GM12874 (cell line): ENCODE results near the gene USP17L24.
"Not testable (repeated sequence)": the region's sequence is repeated elsewhere in the genome, so short reads cannot be mapped to it uniquely, and the experiment has no call there.

Source experiments
- TF ChIP-seq, protein P1 (sequence below): IDR thresholded peaks from 2 replicates; pipeline ENCODE4 v1.5.1; 2011; ENCODE audit warnings: low read depth, mild to moderate bottlenecking, control low read depth, low read length, moderate library complexity; ENCODE audit not compliant: insufficient read depth

Gene USP17L24, protein sequence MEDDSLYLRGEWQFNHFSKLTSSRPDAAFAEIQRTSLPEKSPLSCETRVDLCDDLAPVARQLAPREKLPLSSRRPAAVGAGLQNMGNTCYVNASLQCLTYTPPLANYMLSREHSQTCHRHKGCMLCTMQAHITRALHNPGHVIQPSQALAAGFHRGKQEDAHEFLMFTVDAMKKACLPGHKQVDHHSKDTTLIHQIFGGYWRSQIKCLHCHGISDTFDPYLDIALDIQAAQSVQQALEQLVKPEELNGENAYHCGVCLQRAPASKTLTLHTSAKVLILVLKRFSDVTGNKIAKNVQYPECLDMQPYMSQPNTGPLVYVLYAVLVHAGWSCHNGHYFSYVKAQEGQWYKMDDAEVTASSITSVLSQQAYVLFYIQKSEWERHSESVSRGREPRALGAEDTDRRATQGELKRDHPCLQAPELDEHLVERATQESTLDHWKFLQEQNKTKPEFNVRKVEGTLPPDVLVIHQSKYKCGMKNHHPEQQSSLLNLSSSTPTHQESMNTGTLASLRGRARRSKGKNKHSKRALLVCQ

DNA sequence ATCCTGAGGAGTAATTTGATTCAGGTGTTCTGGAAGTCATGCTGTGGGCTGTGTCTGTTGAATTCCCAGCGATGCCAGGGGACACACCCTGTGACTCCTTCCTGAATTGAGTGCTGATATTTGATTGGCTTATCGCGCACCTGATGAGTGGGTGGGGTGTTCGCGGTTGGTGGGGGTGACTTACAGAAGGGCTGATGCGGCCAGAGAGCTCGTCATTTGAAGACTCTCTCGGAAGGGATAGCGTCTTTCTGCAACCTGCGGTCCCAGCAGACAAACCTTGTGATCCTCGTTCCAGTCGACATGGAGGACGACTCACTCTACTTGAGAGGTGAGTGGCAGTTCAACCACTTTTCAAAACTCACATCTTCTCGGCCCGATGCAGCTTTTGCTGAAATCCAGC is at the start of gene USP17L24:
Gene USP17L24 (plus strand): TSS at position 301 of the 400 bp plus-strand sequence. CDS start 0 bp downstream, at position 301.
- TF ChIP-seq, protein P1, sequence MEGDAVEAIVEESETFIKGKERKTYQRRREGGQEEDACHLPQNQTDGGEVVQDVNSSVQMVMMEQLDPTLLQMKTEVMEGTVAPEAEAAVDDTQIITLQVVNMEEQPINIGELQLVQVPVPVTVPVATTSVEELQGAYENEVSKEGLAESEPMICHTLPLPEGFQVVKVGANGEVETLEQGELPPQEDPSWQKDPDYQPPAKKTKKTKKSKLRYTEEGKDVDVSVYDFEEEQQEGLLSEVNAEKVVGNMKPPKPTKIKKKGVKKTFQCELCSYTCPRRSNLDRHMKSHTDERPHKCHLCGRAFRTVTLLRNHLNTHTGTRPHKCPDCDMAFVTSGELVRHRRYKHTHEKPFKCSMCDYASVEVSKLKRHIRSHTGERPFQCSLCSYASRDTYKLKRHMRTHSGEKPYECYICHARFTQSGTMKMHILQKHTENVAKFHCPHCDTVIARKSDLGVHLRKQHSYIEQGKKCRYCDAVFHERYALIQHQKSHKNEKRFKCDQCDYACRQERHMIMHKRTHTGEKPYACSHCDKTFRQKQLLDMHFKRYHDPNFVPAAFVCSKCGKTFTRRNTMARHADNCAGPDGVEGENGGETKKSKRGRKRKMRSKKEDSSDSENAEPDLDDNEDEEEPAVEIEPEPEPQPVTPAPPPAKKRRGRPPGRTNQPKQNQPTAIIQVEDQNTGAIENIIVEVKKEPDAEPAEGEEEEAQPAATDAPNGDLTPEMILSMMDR: not testable (repeated sequence)

DNA sequence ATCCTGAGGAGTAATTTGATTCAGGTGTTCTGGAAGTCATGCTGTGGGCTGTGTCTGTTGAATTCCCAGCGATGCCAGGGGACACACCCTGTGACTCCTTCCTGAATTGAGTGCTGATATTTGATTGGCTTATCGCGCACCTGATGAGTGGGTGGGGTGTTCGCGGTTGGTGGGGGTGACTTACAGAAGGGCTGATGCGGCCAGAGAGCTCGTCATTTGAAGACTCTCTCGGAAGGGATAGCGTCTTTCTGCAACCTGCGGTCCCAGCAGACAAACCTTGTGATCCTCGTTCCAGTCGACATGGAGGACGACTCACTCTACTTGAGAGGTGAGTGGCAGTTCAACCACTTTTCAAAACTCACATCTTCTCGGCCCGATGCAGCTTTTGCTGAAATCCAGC is 4.6 kb downstream of the USP17L24 start, which contains the start of gene USP17L25:
Gene USP17L25 (plus strand): TSS at position 301 of the 400 bp plus-strand sequence. CDS start 0 bp downstream, at position 301.
- TF ChIP-seq, protein P1: not testable (repeated sequence)

DNA sequence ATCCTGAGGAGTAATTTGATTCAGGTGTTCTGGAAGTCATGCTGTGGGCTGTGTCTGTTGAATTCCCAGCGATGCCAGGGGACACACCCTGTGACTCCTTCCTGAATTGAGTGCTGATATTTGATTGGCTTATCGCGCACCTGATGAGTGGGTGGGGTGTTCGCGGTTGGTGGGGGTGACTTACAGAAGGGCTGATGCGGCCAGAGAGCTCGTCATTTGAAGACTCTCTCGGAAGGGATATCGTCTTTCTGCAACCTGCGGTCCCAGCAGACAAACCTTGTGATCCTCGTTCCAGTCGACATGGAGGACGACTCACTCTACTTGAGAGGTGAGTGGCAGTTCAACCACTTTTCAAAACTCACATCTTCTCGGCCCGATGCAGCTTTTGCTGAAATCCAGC is 9.4 kb downstream of the USP17L24 start, which contains the start of gene USP17L26:
Gene USP17L26 (plus strand): TSS at position 301 of the 400 bp plus-strand sequence. CDS start 0 bp downstream, at position 301.
- TF ChIP-seq, protein P1: not testable (repeated sequence)

DNA sequence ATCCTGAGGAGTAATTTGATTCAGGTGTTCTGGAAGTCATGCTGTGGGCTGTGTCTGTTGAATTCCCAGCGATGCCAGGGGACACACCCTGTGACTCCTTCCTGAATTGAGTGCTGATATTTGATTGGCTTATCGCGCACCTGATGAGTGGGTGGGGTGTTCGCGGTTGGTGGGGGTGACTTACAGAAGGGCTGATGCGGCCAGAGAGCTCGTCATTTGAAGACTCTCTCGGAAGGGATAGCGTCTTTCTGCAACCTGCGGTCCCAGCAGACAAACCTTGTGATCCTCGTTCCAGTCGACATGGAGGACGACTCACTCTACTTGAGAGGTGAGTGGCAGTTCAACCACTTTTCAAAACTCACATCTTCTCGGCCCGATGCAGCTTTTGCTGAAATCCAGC is 14.1 kb downstream of the USP17L24 start, which contains the start of gene USP17L5:
Gene USP17L5 (plus strand): TSS at position 301 of the 400 bp plus-strand sequence. CDS start 0 bp downstream, at position 301.
- TF ChIP-seq, protein P1: not testable (repeated sequence)

DNA sequence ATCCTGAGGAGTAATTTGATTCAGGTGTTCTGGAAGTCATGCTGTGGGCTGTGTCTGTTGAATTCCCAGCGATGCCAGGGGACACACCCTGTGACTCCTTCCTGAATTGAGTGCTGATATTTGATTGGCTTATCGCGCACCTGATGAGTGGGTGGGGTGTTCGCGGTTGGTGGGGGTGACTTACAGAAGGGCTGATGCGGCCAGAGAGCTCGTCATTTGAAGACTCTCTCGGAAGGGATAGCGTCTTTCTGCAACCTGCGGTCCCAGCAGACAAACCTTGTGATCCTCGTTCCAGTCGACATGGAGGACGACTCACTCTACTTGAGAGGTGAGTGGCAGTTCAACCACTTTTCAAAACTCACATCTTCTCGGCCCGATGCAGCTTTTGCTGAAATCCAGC is 18.9 kb downstream of the USP17L24 start, which contains the start of gene USP17L27:
Gene USP17L27 (plus strand): TSS at position 301 of the 400 bp plus-strand sequence. CDS start 0 bp downstream, at position 301.
- TF ChIP-seq, protein P1: not testable (repeated sequence)

DNA sequence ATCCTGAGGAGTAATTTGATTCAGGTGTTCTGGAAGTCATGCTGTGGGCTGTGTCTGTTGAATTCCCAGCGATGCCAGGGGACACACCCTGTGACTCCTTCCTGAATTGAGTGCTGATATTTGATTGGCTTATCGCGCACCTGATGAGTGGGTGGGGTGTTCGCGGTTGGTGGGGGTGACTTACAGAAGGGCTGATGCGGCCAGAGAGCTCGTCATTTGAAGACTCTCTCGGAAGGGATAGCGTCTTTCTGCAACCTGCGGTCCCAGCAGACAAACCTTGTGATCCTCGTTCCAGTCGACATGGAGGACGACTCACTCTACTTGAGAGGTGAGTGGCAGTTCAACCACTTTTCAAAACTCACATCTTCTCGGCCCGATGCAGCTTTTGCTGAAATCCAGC is 23.6 kb downstream of the USP17L24 start, which contains the start of gene USP17L28:
Gene USP17L28 (plus strand): TSS at position 301 of the 400 bp plus-strand sequence. CDS start 0 bp downstream, at position 301.
- TF ChIP-seq, protein P1: not testable (repeated sequence)

DNA sequence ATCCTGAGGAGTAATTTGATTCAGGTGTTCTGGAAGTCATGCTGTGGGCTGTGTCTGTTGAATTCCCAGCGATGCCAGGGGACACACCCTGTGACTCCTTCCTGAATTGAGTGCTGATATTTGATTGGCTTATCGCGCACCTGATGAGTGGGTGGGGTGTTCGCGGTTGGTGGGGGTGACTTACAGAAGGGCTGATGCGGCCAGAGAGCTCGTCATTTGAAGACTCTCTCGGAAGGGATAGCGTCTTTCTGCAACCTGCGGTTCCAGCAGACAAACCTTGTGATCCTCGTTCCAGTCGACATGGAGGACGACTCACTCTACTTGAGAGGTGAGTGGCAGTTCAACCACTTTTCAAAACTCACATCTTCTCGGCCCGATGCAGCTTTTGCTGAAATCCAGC is 28.4 kb downstream of the USP17L24 start, which contains the start of gene USP17L29:
Gene USP17L29 (plus strand): TSS at position 301 of the 400 bp plus-strand sequence. CDS start 0 bp downstream, at position 301.
- TF ChIP-seq, protein P1: not testable (repeated sequence)
